ENCODE data around the gene SMKR1. TPM values are rescaled to one million over a fixed set of nuclear protein-coding genes. Genes with fewer than 3 reads are reported as not detected.

The SMKR1 gene
- total and polyA plus RNA-seq, 2 of the 8 experiments (the other 6 are each of a cell fraction or from before 2014, with no cell fraction given) = 0.39 to 1.6 TPM

DNA sequence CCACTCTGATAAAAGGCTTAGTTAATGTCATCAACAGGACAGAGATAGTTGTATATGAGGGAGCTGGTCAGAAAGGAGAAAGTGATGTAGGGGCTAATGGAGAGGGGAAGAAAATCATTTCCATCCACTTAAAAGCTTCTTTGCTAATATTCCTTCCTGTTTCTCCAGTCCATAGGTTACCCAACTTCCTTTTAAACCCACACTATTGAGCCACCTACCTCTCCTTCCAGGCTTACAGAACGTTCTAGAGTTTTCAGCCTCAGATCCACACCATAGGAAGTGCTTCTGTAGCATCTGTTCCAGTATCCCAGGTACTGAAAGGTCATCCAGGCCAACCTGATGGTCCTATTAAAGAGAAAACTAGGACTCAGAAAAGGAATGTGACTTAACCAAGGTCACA lies 39.9 kb upstream of the SMKR1 start:
- Histone ChIP-seq H3K23ac (ENCODE audit: insufficient read length) (no peak overlapping the region), H2AK5ac (ENCODE audit: low read depth, low read length) (no peak overlapping the region), H3K4me2 (ENCODE audit: insufficient read depth in 1 of 2, low read depth in 2 of 2, low read length in 2 of 2) (no peak overlapping the region), H3K4ac (replicated peaks; ENCODE audit: insufficient read length, low read depth, low read length) (no peak overlapping the region), H3K36me3 (ENCODE audit: control insufficient read depth in 2 of 4, insufficient read depth in 4 of 4, low read length in 3 of 4) (peaks cover 8 to 56% (median 37%) of the 10 kb centered on the region in 4 experiments; a peak in 6 of 8 replicates), H2BK15ac (ENCODE audit: low read length) (no peak overlapping the region), H2BK120ac (replicated peaks; ENCODE audit: low read depth, low read length) (no peak overlapping the region), H3K56ac (replicated peaks; ENCODE audit: insufficient read length, low read depth, low read length) (no peak overlapping the region), H3K4me1 (replicated peaks in 1 of 4; ENCODE audit: control insufficient read depth in 3 of 4, insufficient read depth in 4 of 4, low read length in 3 of 4) (no peaks in the 10 kb centered on the region), H3K9me3 (ENCODE audit: insufficient read depth in 2 of 2, low read depth in 1 of 2, low read length in 1 of 2) (no peaks in the 10 kb centered on the region), H3K79me1 (ENCODE audit: low read depth, low read length) (no peaks in the 10 kb centered on the region; the same call in 1 of the 2 replicates), H3K79me2 (ENCODE audit: control insufficient read depth in 1 of 2, insufficient read depth in 2 of 2, low read length in 2 of 2) (no peaks in the 10 kb centered on the region), H2BK20ac (ENCODE audit: low read length) (no peak overlapping the region), H3K9ac (replicated peaks in 1 of 4; ENCODE audit: extremely low read depth in 1 of 4, low read depth in 3 of 4, low read length in 3 of 4) (no peak overlapping the region), H2BK12ac (ENCODE audit: low read depth, low read length) (no peak overlapping the region), H4K8ac (ENCODE audit: extremely low read depth, insufficient read depth, low read length) (no peak overlapping the region), H3K27me3 (replicated peaks in 1 of 4; ENCODE audit: control insufficient read depth in 3 of 4, extremely low read depth in 1 of 4, insufficient read depth in 3 of 4, low read length in 3 of 4) (no peaks in the 10 kb centered on the region), H3K4me3 (ENCODE audit: extremely low read depth in 1 of 4, insufficient read depth in 2 of 4, low read depth in 3 of 4, low read length in 4 of 4) (no peak overlapping the region), H3K27ac (ENCODE audit: low read depth, low read length) (no peak overlapping the region), H4K20me1 (replicated peaks in 1 of 2; ENCODE audit: control insufficient read depth in 1 of 2, insufficient read depth in 2 of 2, low read length in 2 of 2) (no peaks in the 10 kb centered on the region), H3K23me2 (ENCODE audit: low read depth, low read length) (no peaks in the 10 kb centered on the region), H3K14ac (ENCODE audit: insufficient read length) (no peak overlapping the region), H3K18ac (ENCODE audit: extremely low read depth, low read length) (no peak overlapping the region), H2BK5ac (ENCODE audit: low read depth, low read length) (no peak overlapping the region), H4K91ac (replicated peaks; ENCODE audit: insufficient read length, low read length) (no peak overlapping the region), H4K5ac (ENCODE audit: insufficient read length, low read depth, low read length) (no peak overlapping the region), H2AFZ (ENCODE audit: low read length) (no peak overlapping the region)
- DNase-seq (ENCODE audit: low read depth in 1 of 2, low spot score in 2 of 2) (no peak), FAIRE-seq (no peak)
- ChIA-PET CTCF (ENCODE audit: partially characterized antibody) (interaction anchor here (0.8 to 3.0 kb wide), 5 partner anchors 9 to 244 kb away, joined by 3 to 13 read pairs (median 5); no protein-coding TSS in a partner anchor), POLR2A (ENCODE audit: partially characterized antibody) (interaction anchor here (0.8 to 1.0 kb wide), 2 partner anchors 11 to 103 kb away, joined by 3 read pairs; no protein-coding TSS in a partner anchor)
- WGBS, 2 experiments (ENCODE audit: extremely low coverage in 1 of 2, insufficient coverage in 1 of 2, insufficient read length in 1 of 2, insufficient replicate concordance in 2 of 2, low coverage in 1 of 2, low lambda C conversion rate in 2 of 2, missing lambda C conversion rate in 1 of 2) = 87% methylated on average over 1 of the region's 1 CpG; no CpG with 5 or more reads in 1 of the 2 experiments
- no peak for TF ChIP-seq TAF7 (optimal IDR thresholded peaks at IDR 0.05; ENCODE audit: borderline replicate concordance, low read depth, low read length)
- no peak for TF ChIP-seq NRF1 (IDR thresholded peaks at IDR 0.05; ENCODE audit: low read depth, low read length)
- TF ChIP-seq HDAC6 (IDR thresholded peaks at IDR 0.05; ENCODE audit: low read depth, low read length) = no peak
- no peak for TF ChIP-seq RXRA (IDR thresholded peaks at IDR 0.05; ENCODE audit: insufficient read depth, low read depth, low read length)
- TF ChIP-seq GTF2F1 (IDR thresholded peaks at IDR 0.05; ENCODE audit: borderline replicate concordance, low read depth, low read length) = no peak
- TF ChIP-seq SRF (IDR thresholded peaks at IDR 0.05; ENCODE audit: low read depth, low read length) = no peak
- TF ChIP-seq TAF1 (IDR thresholded peaks at IDR 0.05; ENCODE audit: low read depth, low read length) = no peak
- TF ChIP-seq EP300 (IDR thresholded peaks at IDR 0.05; ENCODE audit: borderline replicate concordance in 1 of 2, low read depth in 2 of 2, low read length in 2 of 2) = no peak
- TF ChIP-seq CTBP2 (IDR thresholded peaks at IDR 0.05; ENCODE audit: borderline replicate concordance, insufficient read depth, insufficient read length, low read length) = no peak
- no peak for TF ChIP-seq SP2 (IDR thresholded peaks at IDR 0.05; ENCODE audit: low read length)
- no peak for TF ChIP-seq POLR2A (IDR thresholded peaks at IDR 0.05; ENCODE audit: control extremely low read depth in 1 of 2, low read depth in 2 of 2, low read length in 2 of 2)
